Midbrain (tissue), 1 donor: ENCODE results near the gene TICAM2.

Source experiments
- DNase-seq: peaks from one replicate; lab custom pipeline; 2025; lab: John Stamatoyannopoulos, UW

The TICAM2 gene

GRCh38 chr5:115568668-115569067 lies 33.6 kb downstream of the TICAM2 start:
- no peak for DNase-seq

- no peak for DNase-seq
These were observed 37.0 kb downstream of the TICAM2 start for GRCh38 chr5:115565233-115565632.

GRCh38 chr5:115561176-115561575 lies 41.1 kb downstream of the TICAM2 start:
- no peak for DNase-seq

- no peak for DNase-seq
These were observed 42.8 kb downstream of the TICAM2 start for GRCh38 chr5:115559524-115559923.

GRCh38 chr5:115558388-115558956 lies 43.8 kb downstream of the TICAM2 start:
- DNase-seq, result no peak

GRCh38 chr5:115557667-115558387 lies 44.5 kb downstream of the TICAM2 start:
- no peak for DNase-seq

- DNase-seq, result no peak
These were observed 46.0 kb downstream of the TICAM2 start for GRCh38 chr5:115556276-115556675.

GRCh38 chr5:115555084-115555633 lies 47.1 kb downstream of the TICAM2 start:
- DNase-seq, result no peak

GRCh38 chr5:115553082-115553481 lies 49.2 kb downstream of the TICAM2 start:
- DNase-seq, result no peak

GRCh38 chr5:115551415-115551814 lies 50.9 kb downstream of the TICAM2 start:
- DNase-seq, result no peak

GRCh38 chr5:115549154-115549553 lies 53.1 kb downstream of the TICAM2 start:
- DNase-seq, result no peak

- DNase-seq, result no peak
These were observed 53.6 kb downstream of the TICAM2 start for GRCh38 chr5:115548683-115549082.

- DNase-seq, result no peak
These were observed 56.9 kb downstream of the TICAM2 start for GRCh38 chr5:115545351-115545882.

GRCh38 chr5:115544436-115545350 lies 57.6 kb downstream of the TICAM2 start, which contains the start of gene FEM1C:
TSS of gene FEM1C (minus strand) at chr5:115544775. CDS start at chr5:115543493, 1,282 bp downstream.
- peak; percentile 98 for DNase-seq

GRCh38 chr5:115544043-115544435 lies 58.2 kb downstream of the TICAM2 start:
- DNase-seq, result no peak

- DNase-seq, result peak; percentile 54
These were observed 58.8 kb downstream of the TICAM2 start for GRCh38 chr5:115543365-115544042.

- peak; percentile 16 for DNase-seq
These were observed 59.5 kb downstream of the TICAM2 start for GRCh38 chr5:115542651-115543364.

GRCh38 chr5:115542086-115542485 lies 60.2 kb downstream of the TICAM2 start:
- no peak for DNase-seq

GRCh38 chr5:115541611-115542010 lies 60.7 kb downstream of the TICAM2 start:
- no peak for DNase-seq

GRCh38 chr5:115535479-115536035 lies 66.7 kb downstream of the TICAM2 start:
- DNase-seq, result no peak
